ENCODE measurements around the gene FAM156B.
"Not testable (repeated sequence)": the region's sequence is repeated elsewhere in the genome, so short reads cannot be mapped to it uniquely, and the experiment has no call there.

GRCh38 chrX:52896855-52897709 is at the start of gene FAM156B:
- TF ChIP-seq POLR2A (IDR thresholded peaks at IDR 0.05); CTCF (IDR thresholded peaks at IDR 0.05); POLR2AphosphoS5 (IDR thresholded peaks at IDR 0.05); EP300 (IDR thresholded peaks at IDR 0.05; ENCODE audit: low read depth): not testable (repeated sequence)

Measured in transverse colon (tissue), 4 donors.